ENCODE data around the gene ADAMTSL1. TPM values are rescaled to one million over a fixed set of nuclear protein-coding genes. Genes with fewer than 3 reads are reported as not detected.

ADAMTSL1 gene
- total RNA-seq, 4 donors from 2014 or later: 13.3 to 39.7 (median 27.2) TPM

DNA sequence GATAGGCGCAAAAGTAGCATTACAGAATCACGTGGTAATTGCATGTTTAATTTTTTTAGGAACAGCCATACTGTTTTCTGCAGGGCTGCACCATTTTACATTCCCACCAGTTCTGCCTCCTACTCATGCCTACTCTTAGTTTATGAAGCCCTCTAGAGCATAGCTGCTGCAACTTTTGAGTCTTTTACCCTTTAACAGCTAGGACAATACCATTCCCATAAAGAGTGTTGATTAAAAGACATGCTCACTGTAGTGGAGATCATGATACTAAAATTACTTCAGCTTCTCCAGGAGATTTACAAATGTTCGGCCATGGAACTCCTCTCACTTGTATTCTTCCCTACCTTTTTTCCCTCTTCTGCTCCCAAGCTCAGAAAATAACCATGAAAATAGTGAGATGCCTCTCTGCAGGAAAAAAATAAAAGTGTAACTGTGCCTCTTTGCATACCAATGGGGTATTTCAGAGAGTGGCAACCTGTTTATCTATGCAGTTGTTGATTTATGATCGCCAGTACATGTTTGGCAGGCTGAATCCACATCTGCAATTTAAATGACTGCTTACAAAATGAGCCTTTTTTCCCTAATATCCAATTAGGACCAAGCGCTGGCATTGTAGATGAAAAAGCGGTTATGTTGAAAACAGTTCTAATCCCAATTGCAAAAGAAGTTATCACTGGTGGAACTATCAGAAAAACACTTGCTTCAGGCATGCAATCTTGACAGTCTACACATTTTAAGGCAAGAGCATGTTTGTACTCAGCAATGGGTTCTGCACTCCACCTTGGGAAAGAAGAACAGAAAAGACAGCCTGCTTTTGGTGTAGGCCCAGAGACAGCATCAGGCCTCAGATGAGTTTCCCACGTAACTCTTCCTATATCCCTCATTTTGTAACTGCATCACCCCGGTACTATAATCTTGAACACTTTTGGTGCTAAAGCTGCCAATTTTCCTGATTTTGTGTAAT is 131.1 kb downstream of the ADAMTSL1 start:
- intact Hi-C loops (cut with DNase I; ENCODE audit: low total_unique reads): no loop called here
- H3K36me3 ChIP-seq: no peaks in the 10 kb centered on the region
- in situ Hi-C loops (cut with MboI; ENCODE audit: low pct_ligation_motif_present in 1 of 4, low pct_unique_long_range_greater_than_20kb in 1 of 4, low sequenced_read_pairs in 3 of 4): no loop called here

DNA sequence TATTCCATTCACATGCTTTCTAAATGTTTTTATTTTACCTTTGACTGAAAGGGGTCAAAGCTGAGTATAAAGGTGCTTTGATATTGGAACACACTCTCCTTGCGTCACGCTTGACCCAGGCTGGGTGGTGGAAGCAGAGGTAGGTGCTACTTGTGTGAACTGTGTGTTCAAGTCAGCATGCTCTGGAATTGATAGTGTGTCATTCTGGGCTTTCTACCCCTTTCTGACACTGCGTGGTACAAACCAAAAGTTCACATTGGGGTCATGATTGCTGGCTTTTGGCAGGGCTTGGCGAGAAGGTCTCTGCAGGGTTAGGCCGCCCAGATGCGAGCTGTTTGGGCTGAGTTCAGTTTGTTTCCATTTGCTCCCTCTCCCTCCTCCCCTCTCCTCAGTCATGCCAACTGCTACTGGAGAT is 131.8 kb downstream of the ADAMTSL1 start:
- Histone ChIP-seq H3K9me3 (no peaks in the 10 kb centered on the region), H3K36me3 (no peaks in the 10 kb centered on the region), H3K4me1 (peaks cover 0 to 13% (median 5%) of the 10 kb centered on the region in 4 donors), H3K4me3 (no peak overlapping the region), H3K27ac (peak overlapping the region; percentile 24 to 57 (median 36)), H3K27me3 (no peaks in the 10 kb centered on the region)
- 30 to 66% methylated on average over 2 to 6 of the region's 6 CpGs for WGBS, 2 donors (ENCODE audit: low coverage in 1 of 2)
- DNase-seq: no peak
- intact Hi-C loops (cut with DNase I; ENCODE audit: low total_unique reads) (no loop called here), in situ Hi-C loops (cut with MboI; ENCODE audit: low pct_ligation_motif_present in 1 of 4, low pct_unique_long_range_greater_than_20kb in 1 of 4, low sequenced_read_pairs in 3 of 4) (no loop called here)
- TF ChIP-seq POLR2A (IDR thresholded peaks at IDR 0.05): no peak
- TF ChIP-seq EP300 (IDR thresholded peaks at IDR 0.05; ENCODE audit: low read depth): no peak
- TF ChIP-seq POLR2AphosphoS5 (IDR thresholded peaks at IDR 0.05): no peak
- TF ChIP-seq, protein P1, sequence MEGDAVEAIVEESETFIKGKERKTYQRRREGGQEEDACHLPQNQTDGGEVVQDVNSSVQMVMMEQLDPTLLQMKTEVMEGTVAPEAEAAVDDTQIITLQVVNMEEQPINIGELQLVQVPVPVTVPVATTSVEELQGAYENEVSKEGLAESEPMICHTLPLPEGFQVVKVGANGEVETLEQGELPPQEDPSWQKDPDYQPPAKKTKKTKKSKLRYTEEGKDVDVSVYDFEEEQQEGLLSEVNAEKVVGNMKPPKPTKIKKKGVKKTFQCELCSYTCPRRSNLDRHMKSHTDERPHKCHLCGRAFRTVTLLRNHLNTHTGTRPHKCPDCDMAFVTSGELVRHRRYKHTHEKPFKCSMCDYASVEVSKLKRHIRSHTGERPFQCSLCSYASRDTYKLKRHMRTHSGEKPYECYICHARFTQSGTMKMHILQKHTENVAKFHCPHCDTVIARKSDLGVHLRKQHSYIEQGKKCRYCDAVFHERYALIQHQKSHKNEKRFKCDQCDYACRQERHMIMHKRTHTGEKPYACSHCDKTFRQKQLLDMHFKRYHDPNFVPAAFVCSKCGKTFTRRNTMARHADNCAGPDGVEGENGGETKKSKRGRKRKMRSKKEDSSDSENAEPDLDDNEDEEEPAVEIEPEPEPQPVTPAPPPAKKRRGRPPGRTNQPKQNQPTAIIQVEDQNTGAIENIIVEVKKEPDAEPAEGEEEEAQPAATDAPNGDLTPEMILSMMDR (IDR thresholded peaks at IDR 0.05): no peak

More for the DNA sequence above, 131.1 kb downstream of the ADAMTSL1 start:
- H3K27ac ChIP-seq: peak overlapping the region in 3 of 4 donors; percentile 28 to 57 (median 44)
- no peak for TF ChIP-seq EP300 (IDR thresholded peaks at IDR 0.05; ENCODE audit: low read depth)
- TF ChIP-seq, protein P1 (IDR thresholded peaks at IDR 0.05): no peak
- no peak for TF ChIP-seq POLR2AphosphoS5 (IDR thresholded peaks at IDR 0.05)
- no peak for TF ChIP-seq POLR2A (IDR thresholded peaks at IDR 0.05)
- no peak for DNase-seq
- H3K4me3 ChIP-seq: no peak overlapping the region
- no peaks in the 10 kb centered on the region for H3K9me3 ChIP-seq
- no peaks in the 10 kb centered on the region for H3K27me3 ChIP-seq
- H3K4me1 ChIP-seq: peaks cover 0 to 13% (median 5%) of the 10 kb centered on the region in 4 donors
- WGBS, 2 donors (ENCODE audit: low coverage in 1 of 2): 80 to 85% methylated on average over 6 to 8 of the region's 8 CpGs

DNA sequence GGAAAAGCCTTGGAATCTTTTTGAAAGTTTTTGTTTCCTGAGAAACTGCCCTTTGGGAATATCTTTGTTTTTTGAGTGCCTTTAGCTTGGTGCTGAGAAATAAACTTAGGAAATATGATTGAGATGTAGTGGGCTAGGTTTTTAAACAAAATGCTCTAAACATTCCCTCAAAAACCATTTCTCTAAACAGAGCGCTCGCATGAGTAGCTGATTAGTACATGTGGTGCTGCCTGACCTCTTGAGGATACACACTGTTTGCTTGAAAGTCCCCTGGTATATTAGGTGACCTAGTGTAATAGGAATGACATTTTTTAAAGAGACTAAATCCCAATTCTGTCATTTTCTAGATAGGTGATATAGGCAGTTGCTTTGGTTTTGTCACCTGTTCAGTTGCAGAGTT is 132.3 kb downstream of the ADAMTSL1 start:
- Histone ChIP-seq H3K4me3 (no peak overlapping the region), H3K27me3 (no peaks in the 10 kb centered on the region), H3K27ac (peak overlapping the region; percentile 24 to 57 (median 36)), H3K9me3 (no peaks in the 10 kb centered on the region), H3K4me1 (peaks cover 0 to 13% (median 5%) of the 10 kb centered on the region in 4 donors), H3K36me3 (no peaks in the 10 kb centered on the region)
- intact Hi-C loops (cut with DNase I; ENCODE audit: low total_unique reads) (no loop called here), in situ Hi-C loops (cut with MboI; ENCODE audit: low pct_ligation_motif_present in 1 of 4, low pct_unique_long_range_greater_than_20kb in 1 of 4, low sequenced_read_pairs in 3 of 4) (no loop called here)
- TF ChIP-seq POLR2AphosphoS5 (IDR thresholded peaks at IDR 0.05): no peak
- no peak for TF ChIP-seq POLR2A (IDR thresholded peaks at IDR 0.05)
- TF ChIP-seq, protein P1 (IDR thresholded peaks at IDR 0.05): no peak
- TF ChIP-seq EP300 (IDR thresholded peaks at IDR 0.05; ENCODE audit: low read depth): no peak
- 79% methylated on average over 2 of the region's 2 CpGs; no CpG with 5 or more reads in 1 of the 2 donors for WGBS, 2 donors (ENCODE audit: low coverage in 1 of 2)
- no peak for DNase-seq

DNA sequence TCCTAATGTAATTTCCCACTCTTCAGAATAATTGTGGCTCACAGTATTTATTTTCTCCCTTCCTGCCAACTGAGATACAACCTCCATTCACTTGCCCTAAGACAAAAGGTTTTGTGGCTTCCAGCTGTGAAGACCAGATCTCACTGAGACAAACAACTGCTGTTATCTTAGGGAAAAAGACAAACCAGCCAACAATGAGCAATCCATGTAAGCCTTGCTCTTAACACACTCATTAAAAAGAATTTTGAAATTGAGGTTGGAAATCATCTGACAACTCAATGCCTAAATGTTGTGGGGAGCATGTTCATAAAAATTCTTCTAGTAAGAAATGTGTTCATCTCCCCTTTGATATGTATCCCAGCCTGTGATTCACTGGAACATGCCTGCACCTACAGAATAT is 132.9 kb downstream of the ADAMTSL1 start:
- no peaks in the 10 kb centered on the region for H3K36me3 ChIP-seq
- intact Hi-C loops (cut with DNase I; ENCODE audit: low total_unique reads) (no loop called here), in situ Hi-C loops (cut with MboI; ENCODE audit: low pct_ligation_motif_present in 1 of 4, low pct_unique_long_range_greater_than_20kb in 1 of 4, low sequenced_read_pairs in 3 of 4) (no loop called here)
- H3K4me3 ChIP-seq: no peak overlapping the region
- TF ChIP-seq POLR2AphosphoS5 (IDR thresholded peaks at IDR 0.05) (no peak), POLR2A (IDR thresholded peaks at IDR 0.05) (no peak), EP300 (IDR thresholded peaks at IDR 0.05; ENCODE audit: low read depth) (no peak)
- TF ChIP-seq, protein P1 (IDR thresholded peaks at IDR 0.05): no peak
- H3K27ac ChIP-seq: peak overlapping the region; percentile 24 to 57 (median 36)
- H3K4me1 ChIP-seq: peaks cover 0 to 15% (median 6%) of the 10 kb centered on the region in 4 donors
- H3K27me3 ChIP-seq: no peaks in the 10 kb centered on the region
- DNase-seq: no peak
- H3K9me3 ChIP-seq: no peaks in the 10 kb centered on the region

Measured in transverse colon (tissue), 4 donors.